GM10847 (cell line): ENCODE results near the gene SFXN5.

Source experiments
- POLR2A ChIP-seq: IDR thresholded peaks from 2 replicates; pipeline ENCODE4 v1.6.1; 2011; ENCODE audit not compliant: insufficient read length; ENCODE audit errors: extremely low read depth

SFXN5 gene

GRCh38 chr2:72892506-72893173 is 178.9 kb downstream of the SFXN5 start:
- TF ChIP-seq POLR2A, result no peak
